Measurements from ENCODE around the gene FTH1. TPM values are rescaled to one million over a fixed set of nuclear protein-coding genes. Genes with fewer than 3 reads are reported as not detected.

Gene FTH1
- total RNA-seq, 1 donor from 2014 or later: 2,346 TPM

- no peak for DNase-seq
- Histone ChIP-seq H3K4me1 (peaks cover 31% of the 10 kb centered on the region), H3K27ac (replicated peaks) (no peak overlapping the region), H3K27me3 (ENCODE audit: low read depth) (no peaks in the 10 kb centered on the region), H3K9me3 (replicated peaks) (peaks cover 2% of the 10 kb centered on the region), H3K36me3 (no peaks in the 10 kb centered on the region), H3K4me3 (no peak overlapping the region)
- intact Hi-C loops (cut with micrococcal nuclease): loop anchor here (5.0 to 10.0 kb wide), 2 partner anchors 48 to 150 kb away; partner anchors contain the start of genes FEN1 and TMEM258
- no peak for TF ChIP-seq CTCF (IDR thresholded peaks at IDR 0.05; ENCODE audit: borderline replicate concordance)
Measured at GRCh38 chr11:61945191-61945590, 22.2 kb downstream of the FTH1 start.

- H3K4me3 ChIP-seq: no peak overlapping the region
- no peak for TF ChIP-seq CTCF (IDR thresholded peaks at IDR 0.05; ENCODE audit: borderline replicate concordance)
- DNase-seq: no peak
- no peaks in the 10 kb centered on the region for H3K36me3 ChIP-seq
- H3K9me3 ChIP-seq (replicated peaks): peaks cover 28% of the 10 kb centered on the region
- intact Hi-C loops (cut with micrococcal nuclease): loop anchor here (10.0 kb wide), 1 partner anchor 146 kb away; the partner anchor contains the start of genes FEN1 and TMEM258
- H3K27ac ChIP-seq (replicated peaks): no peak overlapping the region
- no peaks in the 10 kb centered on the region for H3K27me3 ChIP-seq (ENCODE audit: low read depth)
- no peaks in the 10 kb centered on the region for H3K4me1 ChIP-seq
Measured at GRCh38 chr11:61940466-61940865, 27.0 kb downstream of the FTH1 start.

GRCh38 chr11:61935861-61936260 is 31.6 kb downstream of the FTH1 start:
- Histone ChIP-seq H3K27me3 (ENCODE audit: low read depth) (no peaks in the 10 kb centered on the region), H3K4me1 (no peaks in the 10 kb centered on the region), H3K9me3 (replicated peaks) (peaks cover 26% of the 10 kb centered on the region), H3K27ac (replicated peaks) (no peak overlapping the region), H3K4me3 (no peak overlapping the region), H3K36me3 (no peaks in the 10 kb centered on the region)
- intact Hi-C loops (cut with micrococcal nuclease): no loop called here
- no peak for DNase-seq
- TF ChIP-seq CTCF (IDR thresholded peaks at IDR 0.05; ENCODE audit: borderline replicate concordance): no peak

GRCh38 chr11:61930933-61931332 is 36.5 kb downstream of the FTH1 start:
- Histone ChIP-seq H3K27ac (replicated peaks) (no peak overlapping the region), H3K36me3 (no peaks in the 10 kb centered on the region), H3K4me3 (no peak overlapping the region), H3K27me3 (ENCODE audit: low read depth) (no peaks in the 10 kb centered on the region), H3K4me1 (no peaks in the 10 kb centered on the region), H3K9me3 (replicated peaks) (peaks cover 5% of the 10 kb centered on the region)
- no peak for TF ChIP-seq CTCF (IDR thresholded peaks at IDR 0.05; ENCODE audit: borderline replicate concordance)
- intact Hi-C loops (cut with micrococcal nuclease): no loop called here
- DNase-seq: no peak

GRCh38 chr11:61928606-61929005 is 38.8 kb downstream of the FTH1 start:
- Histone ChIP-seq H3K27ac (replicated peaks) (no peak overlapping the region), H3K4me3 (no peak overlapping the region), H3K9me3 (replicated peaks) (no peaks in the 10 kb centered on the region), H3K4me1 (peaks cover 8% of the 10 kb centered on the region), H3K36me3 (no peaks in the 10 kb centered on the region), H3K27me3 (ENCODE audit: low read depth) (no peaks in the 10 kb centered on the region)
- no peak for TF ChIP-seq CTCF (IDR thresholded peaks at IDR 0.05; ENCODE audit: borderline replicate concordance)
- DNase-seq: no peak
- intact Hi-C loops (cut with micrococcal nuclease): no loop called here

All from left ventricle myocardium inferior (tissue), 1 donor.